Lower leg skin (tissue), 4 donors: ENCODE measurements around the gene FUT8. TPM values are rescaled to one million over a fixed set of nuclear protein-coding genes. Genes with fewer than 3 reads are reported as not detected.

ENCODE experiments used
- DNase-seq, 2 donors: peaks; one replicate each; pipeline ENCODE4 v3.0.0-alpha.2; 2019; ENCODE audit warnings: low spot score in 2 of 2
- H3K4me3 ChIP-seq: fragments of 200-600 bp; sonication (generic); 2 replicates; pipeline ENCODE4 v1.5.1; 2017; ENCODE audit warnings: mild to moderate bottlenecking, low read depth; ENCODE audit not compliant: poor library complexity, severe bottlenecking
- CTCF ChIP-seq, 3 donors: fragments of 450-650 bp; IDR thresholded peaks; one replicate each; pipeline ENCODE4 v1.5.1; 2016; ENCODE audit warnings: antibody characterized with exemption in 3 of 3, mild to moderate bottlenecking in 3 of 3, moderate library complexity in 2 of 3
- POLR2A ChIP-seq, 2 donors: fragments of 450-650 bp; IDR thresholded peaks; one replicate each; pipeline ENCODE4 v1.6.1; 2016 to 2017; ENCODE audit warnings: antibody characterized with exemption in 2 of 2, mild to moderate bottlenecking in 1 of 2, moderate library complexity in 1 of 2
- WGBS, 2 donors: methylation state at CpG; one replicate each; pipeline ENCODE4 v1.1.5; 2018; 5-methylcytosine and 5-hydroxymethylcytosine counted together
- intact Hi-C: fragments of 100-400 bp; cut with DNase I; formaldehyde crosslinking; loops from one replicate; pipeline ENCODE4 v1.15.0; 2023; ENCODE audit warnings: low total_unique reads
- total RNA-seq, 4 donors: library from RNA; depleted of rRNA; stranded (reverse); fragments of >200 nt; gene quantifications; one replicate each; pipeline ENCODE4 v1.1.0, GENCODE V29; 2016

FUT8 gene
- total RNA-seq, 4 donors from 2014 or later: 17.9 to 28.0 (median 25.2) TPM

- intact Hi-C loops: no loop called here
Observed at GRCh38 chr14:65606460-65606859, 193.9 kb downstream of the FUT8 start.

GRCh38 chr14:65613131-65613650, 200.7 kb downstream of the FUT8 start:
- DNase-seq: no peak
- H3K4me3 ChIP-seq: no peak overlapping the region
- intact Hi-C loops: no loop called here
- no peak for TF ChIP-seq CTCF (IDR thresholded peaks at IDR 0.05)
- no peak for TF ChIP-seq POLR2A (IDR thresholded peaks at IDR 0.05)
- 86 to 92% methylated on average over 3 of the region's 3 CpGs for WGBS, 2 donors

More at GRCh38 chr14:65606460-65606859, 193.9 kb downstream of the FUT8 start:
- H3K4me3 ChIP-seq: no peak overlapping the region
- DNase-seq: no peak
- TF ChIP-seq POLR2A (IDR thresholded peaks at IDR 0.05): no peak
- no peak for TF ChIP-seq CTCF (IDR thresholded peaks at IDR 0.05)

- 87 to 94% methylated on average over 3 of the region's 3 CpGs for WGBS, 2 donors
- H3K4me3 ChIP-seq: no peak overlapping the region
- DNase-seq: no peak
- TF ChIP-seq CTCF (IDR thresholded peaks at IDR 0.05): no peak
- intact Hi-C loops: no loop called here
Observed at GRCh38 chr14:65618996-65619395, 206.5 kb downstream of the FUT8 start.

GRCh38 chr14:65620195-65620594, 207.7 kb downstream of the FUT8 start:
- no peak for DNase-seq
- H3K4me3 ChIP-seq: no peak overlapping the region
- intact Hi-C loops: no loop called here
- no peak for TF ChIP-seq POLR2A (IDR thresholded peaks at IDR 0.05)
- TF ChIP-seq CTCF (IDR thresholded peaks at IDR 0.05): no peak

- H3K4me3 ChIP-seq: no peak overlapping the region
- WGBS, 2 donors: 94 to 96% methylated on average over 5 of the region's 5 CpGs
- intact Hi-C loops: no loop called here
- TF ChIP-seq CTCF (IDR thresholded peaks at IDR 0.05) (no peak), POLR2A (IDR thresholded peaks at IDR 0.05) (no peak)
- DNase-seq: no peak
Observed at GRCh38 chr14:65622703-65623102, 210.2 kb downstream of the FUT8 start.

- no peak overlapping the region for H3K4me3 ChIP-seq
- TF ChIP-seq CTCF (IDR thresholded peaks at IDR 0.05) (no peak), POLR2A (IDR thresholded peaks at IDR 0.05) (no peak)
- WGBS, 2 donors: 96 to 100% methylated on average over 1 of the region's 1 CpG
- intact Hi-C loops: no loop called here
- no peak for DNase-seq
Observed at GRCh38 chr14:65623759-65624158, 211.2 kb downstream of the FUT8 start.
